Esophagus muscularis mucosa (tissue), 4 donors: ENCODE measurements around the gene UNC5B. TPM values are rescaled to one million over a fixed set of nuclear protein-coding genes. Genes with fewer than 3 reads are reported as not detected.

Experiments used
- DNase-seq: peaks from one replicate; pipeline ENCODE4 v3.0.0-alpha.2; 2017; ENCODE audit errors: extremely low spot score
- H3K27ac ChIP-seq, 4 donors: fragments of 200-600 bp; sonication (generic); replicated peaks in 1 of 4; 1 replicate in 3 of 4; 2 replicates in 1 of 4; pipeline ENCODE4 v1.5.1; 2016 to 2019; ENCODE audit warnings: mild to moderate bottlenecking in 1 of 4
- H3K27me3 ChIP-seq, 4 donors: fragments of 200-600 bp; sonication (generic); one replicate each; pipeline versions ENCODE4 v1.5.1 to v1.6.0; 2016 to 2019
- H3K36me3 ChIP-seq, 4 donors: fragments of 200-600 bp; sonication (generic); one replicate each; pipeline ENCODE4 v1.5.1; 2016 to 2019
- H3K4me1 ChIP-seq, 4 donors: fragments of 200-600 bp; sonication (generic); one replicate each; pipeline ENCODE4 v1.5.1; 2016 to 2019
- H3K4me3 ChIP-seq, 4 donors: fragments of 200-600 bp; sonication (generic); 1 replicate in 2 of 4; 2 replicates in 2 of 4; pipeline ENCODE4 v1.5.1; 2016 to 2019; ENCODE audit warnings: mild to moderate bottlenecking in 4 of 4, moderate library complexity in 1 of 4
- H3K9me3 ChIP-seq, 4 donors: fragments of 200-600 bp; sonication (generic); 1 replicate in 3 of 4; 2 replicates in 1 of 4; pipeline ENCODE4 v1.5.1; 2016 to 2019
- CTCF ChIP-seq, 3 experiments: fragments of 200-600 bp in 2 of 3; fragments of 450-650 bp in 1 of 3; sonication (generic) in 2 of 3; IDR thresholded peaks; one replicate each; pipeline ENCODE4 v1.5.1; 2017 to 2019; ENCODE audit warnings: antibody characterized with exemption in 3 of 3, mild to moderate bottlenecking in 2 of 3, moderate library complexity in 1 of 3
- EP300 ChIP-seq: sonication (generic); formaldehyde crosslinking; IDR thresholded peaks from one replicate; pipeline ENCODE4 v1.6.1; 2017; ENCODE audit warnings: antibody characterized with exemption
- POLR2A ChIP-seq: fragments of 450-650 bp; IDR thresholded peaks from one replicate; pipeline ENCODE4 v1.6.1; 2017; ENCODE audit warnings: antibody characterized with exemption, moderate library complexity, mild to moderate bottlenecking, low read depth
- POLR2AphosphoS5 ChIP-seq, 2 donors: sonication (generic); formaldehyde crosslinking; IDR thresholded peaks; one replicate each; pipeline ENCODE4 v1.6.1; 2017; ENCODE audit warnings: antibody characterized with exemption in 2 of 2
- WGBS: methylation state at CpG from one replicate; pipeline ENCODE4 v1.1.5; 2018; 5-methylcytosine and 5-hydroxymethylcytosine counted together
- intact Hi-C: fragments of 100-400 bp; cut with DNase I; formaldehyde crosslinking; loops from one replicate; pipeline ENCODE4 v1.15.1; 2023
- total RNA-seq, 4 donors: library from RNA; depleted of rRNA; stranded (reverse); fragments of >200 nt; gene quantifications; one replicate each; pipeline versions ENCODE4 v1.1.0 to v1.2.1, GENCODE V29; 2016

UNC5B gene
- total RNA-seq, 4 donors from 2014 or later: 2.1 to 3.7 (median 2.8) TPM

DNA sequence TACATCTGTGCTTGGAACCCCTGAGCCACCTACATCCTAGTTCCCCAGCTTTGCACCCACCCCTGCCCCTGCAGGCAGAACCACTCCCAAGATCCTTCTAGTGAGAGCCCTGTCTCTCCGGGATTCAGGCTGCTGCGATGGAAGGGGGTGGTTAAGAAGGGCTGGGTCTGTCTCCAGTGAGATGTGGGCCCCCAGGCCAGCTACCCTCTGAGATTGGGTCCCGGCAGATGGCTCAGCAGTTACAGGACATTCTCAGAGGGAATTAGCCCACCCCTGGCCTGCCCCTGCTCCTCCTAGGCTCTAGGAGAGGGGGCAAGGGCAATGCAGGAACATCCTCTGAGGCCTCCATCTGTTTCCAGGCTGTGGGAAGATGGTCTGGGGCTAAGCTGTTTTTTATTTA lies 134.4 kb downstream of the UNC5B start:
- Histone ChIP-seq H3K9me3 (no peaks in the 10 kb centered on the region), H3K27me3 (no peaks in the 10 kb centered on the region), H3K4me1 (peaks cover 0 to 18% (median 14%) of the 10 kb centered on the region in 4 donors), H3K27ac (no peak overlapping the region), H3K36me3 (peaks cover 0 to 20% (median 3%) of the 10 kb centered on the region in 4 donors), H3K4me3 (no peak overlapping the region)
- DNase-seq: no peak
- intact Hi-C loops: no loop called here
- no peak for TF ChIP-seq POLR2AphosphoS5 (IDR thresholded peaks at IDR 0.05)
- no peak for TF ChIP-seq POLR2A
- no peak for TF ChIP-seq CTCF (IDR thresholded peaks at IDR 0.05)
- TF ChIP-seq EP300: no peak
- WGBS: 90% methylated on average over 2 of the region's 3 CpGs

- Histone ChIP-seq H3K36me3 (peaks cover 0 to 30% (median 9%) of the 10 kb centered on the region in 4 donors), H3K27ac (no peak overlapping the region), H3K9me3 (no peaks in the 10 kb centered on the region), H3K27me3 (no peaks in the 10 kb centered on the region), H3K4me3 (no peak overlapping the region), H3K4me1 (peaks cover 0 to 16% (median 12%) of the 10 kb centered on the region in 4 donors)
- 91% methylated on average over 14 of the region's 14 CpGs for WGBS
- no peak for DNase-seq
- intact Hi-C loops: no loop called here
- TF ChIP-seq POLR2A: no peak
- no peak for TF ChIP-seq CTCF (IDR thresholded peaks at IDR 0.05)
- no peak for TF ChIP-seq POLR2AphosphoS5 (IDR thresholded peaks at IDR 0.05)
- no peak for TF ChIP-seq EP300
These were observed 135.4 kb downstream of the UNC5B start for GRCh38 chr10:71347587-71348395.

- TF ChIP-seq POLR2AphosphoS5 (IDR thresholded peaks at IDR 0.05): no peak
- H3K27ac ChIP-seq: no peak overlapping the region
- intact Hi-C loops: no loop called here
- peaks cover 0 to 5% (median 1%) of the 10 kb centered on the region in 4 donors for H3K4me1 ChIP-seq
- no peak for DNase-seq
- no CpG with 5 or more reads among the region's 1 CpG for WGBS
- no peaks in the 10 kb centered on the region for H3K9me3 ChIP-seq
- no peaks in the 10 kb centered on the region for H3K27me3 ChIP-seq
- H3K36me3 ChIP-seq: peaks cover 0 to 41% (median 10%) of the 10 kb centered on the region in 4 donors
- no peak overlapping the region for H3K4me3 ChIP-seq
These were observed 136.5 kb downstream of the UNC5B start for GRCh38 chr10:71348850-71349249.

DNA sequence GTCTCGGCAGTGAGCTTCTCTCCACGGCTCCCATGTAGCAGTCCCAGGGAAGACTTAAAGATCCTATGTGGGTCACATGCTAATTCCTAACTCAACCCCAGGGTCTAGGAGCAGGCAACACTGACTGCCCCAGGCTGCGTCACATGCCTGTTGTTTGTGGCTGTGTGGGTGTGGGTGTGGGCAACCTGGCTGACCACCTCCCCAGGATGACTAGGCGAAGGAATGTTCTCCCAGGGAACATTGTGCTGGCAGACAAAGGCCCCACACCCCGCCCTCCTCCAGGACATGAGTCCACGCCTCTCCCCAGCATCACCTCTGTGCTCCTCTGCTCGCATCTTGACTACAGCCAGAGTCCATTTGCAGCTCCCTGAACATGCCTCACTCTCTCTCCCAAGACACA lies 137.0 kb downstream of the UNC5B start:
- no peaks in the 10 kb centered on the region for H3K27me3 ChIP-seq
- intact Hi-C loops: no loop called here
- peaks cover 0 to 46% (median 10%) of the 10 kb centered on the region in 4 donors for H3K36me3 ChIP-seq
- WGBS: 97% methylated on average over 7 of the region's 7 CpGs
- no peak overlapping the region for H3K27ac ChIP-seq
- no peaks in the 10 kb centered on the region for H3K9me3 ChIP-seq
- no peak for DNase-seq
- H3K4me3 ChIP-seq: no peak overlapping the region
- TF ChIP-seq CTCF (IDR thresholded peaks at IDR 0.05) (no peak), POLR2AphosphoS5 (IDR thresholded peaks at IDR 0.05) (no peak), POLR2A (no peak), EP300 (no peak)
- H3K4me1 ChIP-seq: no peaks in the 10 kb centered on the region

DNA sequence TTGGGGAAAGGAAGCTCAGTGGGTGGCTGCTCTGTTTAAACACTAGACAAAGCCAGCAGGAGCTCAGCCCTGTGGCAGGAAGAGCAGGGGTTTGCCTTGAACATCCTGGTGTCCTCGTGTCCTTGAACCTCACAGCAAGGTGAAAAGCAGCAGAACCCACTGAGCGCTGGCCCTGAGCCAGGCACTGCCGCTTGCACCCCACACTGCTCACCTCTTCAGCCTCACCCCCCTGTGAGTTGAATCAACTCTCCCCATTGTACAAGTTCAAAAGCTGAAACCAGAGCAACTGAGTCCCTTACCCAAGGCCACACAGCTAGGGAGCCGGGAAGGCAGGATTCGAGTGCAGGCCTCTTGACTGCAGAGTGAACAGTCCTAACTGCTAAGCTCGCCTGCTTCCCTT lies 138.7 kb downstream of the UNC5B start:
- Histone ChIP-seq H3K4me3 (no peak overlapping the region), H3K27me3 (no peaks in the 10 kb centered on the region), H3K27ac (no peak overlapping the region), H3K9me3 (no peaks in the 10 kb centered on the region), H3K36me3 (peaks cover 0 to 60% (median 12%) of the 10 kb centered on the region in 4 donors), H3K4me1 (no peaks in the 10 kb centered on the region)
- DNase-seq: no peak
- TF ChIP-seq EP300: no peak
- TF ChIP-seq POLR2A: no peak
- TF ChIP-seq POLR2AphosphoS5 (IDR thresholded peaks at IDR 0.05): no peak
- TF ChIP-seq CTCF (IDR thresholded peaks at IDR 0.05): no peak
- 95% methylated on average over 4 of the region's 6 CpGs for WGBS
- intact Hi-C loops: no loop called here
